GM19438 (cell line): ENCODE results near the gene TACC2.
"Not testable (repeated sequence)": the region's sequence is repeated elsewhere in the genome, so short reads cannot be mapped to it uniquely, and the experiment has no call there.

Experiments
- ATAC-seq: cut with Tn5 transposase; IDR thresholded peaks from one replicate; pipeline ENCODE4 v1.9.1; 2021; ENCODE audit warnings: low read depth; ENCODE audit not compliant: unreplicated experiment

Gene TACC2

GRCh38 chr10:122021379-122021778 is 32.4 kb downstream of the TACC2 start:
- no peak for ATAC-seq

DNA sequence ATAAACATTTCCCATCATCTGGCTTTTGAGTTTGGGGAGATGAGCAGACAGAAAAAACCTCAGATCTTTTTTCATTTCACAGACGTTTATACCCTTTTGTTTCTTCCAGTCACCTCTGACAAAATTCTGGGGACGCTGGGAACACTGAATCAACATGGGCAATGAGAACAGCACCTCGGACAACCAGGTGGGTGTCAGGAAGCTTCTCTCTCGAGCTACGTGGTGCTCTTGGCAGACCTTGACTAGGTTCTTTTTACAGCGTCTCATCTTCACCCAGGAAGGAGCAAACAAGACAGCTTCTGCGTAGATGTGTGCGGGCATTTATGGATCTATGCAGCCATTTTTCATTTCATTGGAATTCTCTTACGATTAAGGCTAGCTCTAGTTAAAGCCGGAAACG is 32.9 kb downstream of the TACC2 start:
- ATAC-seq: no peak

DNA sequence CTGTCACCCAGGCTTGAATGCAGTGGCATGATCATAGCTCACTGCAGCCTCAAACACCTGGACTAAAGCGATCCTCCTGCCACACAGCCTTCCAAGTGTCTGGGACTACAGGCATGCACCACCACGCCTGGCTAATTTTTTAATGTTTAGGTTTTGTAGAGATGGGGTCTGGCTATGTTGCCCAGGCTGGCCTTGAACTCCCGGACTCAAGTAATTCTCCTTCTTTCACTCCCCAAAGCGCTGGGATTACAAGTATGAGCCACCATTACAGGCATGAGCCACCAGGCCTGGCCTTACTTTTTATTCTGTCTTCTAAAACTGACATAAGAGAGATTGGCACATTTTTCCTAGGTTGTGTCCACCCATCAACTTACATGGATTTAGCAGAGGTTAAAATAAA is 33.3 kb downstream of the TACC2 start:
- no peak for ATAC-seq

GRCh38 chr10:122023257-122023656 is 34.3 kb downstream of the TACC2 start:
- not testable (repeated sequence) for ATAC-seq

- ATAC-seq: no peak
These were observed 40.7 kb downstream of the TACC2 start for GRCh38 chr10:122029499-122030199.

GRCh38 chr10:122030200-122030552 is 41.2 kb downstream of the TACC2 start:
- no peak for ATAC-seq

- no peak for ATAC-seq
These were observed 44.4 kb downstream of the TACC2 start for GRCh38 chr10:122033224-122033926.

DNA sequence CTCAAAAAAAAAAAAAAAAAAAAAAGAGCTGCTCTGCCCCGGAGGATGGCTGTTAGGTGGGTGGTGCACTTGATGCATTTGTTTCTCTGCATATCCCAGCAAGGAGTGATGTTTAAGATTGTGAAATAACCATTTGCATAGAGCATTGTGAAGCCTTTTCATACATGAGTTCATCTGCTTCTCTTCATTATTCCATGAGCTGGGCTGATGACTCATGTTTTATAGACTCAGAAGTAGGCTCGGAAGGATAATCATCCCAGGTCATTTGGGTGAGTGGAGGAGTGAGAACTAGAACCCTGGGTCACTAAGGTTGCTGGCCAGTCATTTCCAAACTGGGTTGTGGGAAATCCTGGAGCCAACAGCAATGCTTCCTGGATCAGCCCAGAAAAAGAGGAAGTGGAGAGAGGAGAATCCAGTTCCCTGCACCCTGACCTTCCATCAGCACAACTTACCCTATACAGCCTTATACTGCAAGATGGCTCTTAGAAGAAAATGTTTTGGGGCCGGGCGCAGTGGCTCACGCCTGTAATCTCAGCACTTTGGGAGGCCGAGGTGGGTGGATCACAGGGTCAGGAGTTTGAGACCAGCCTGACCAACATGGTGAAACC is 45.3 kb downstream of the TACC2 start:
- ATAC-seq: no peak

DNA sequence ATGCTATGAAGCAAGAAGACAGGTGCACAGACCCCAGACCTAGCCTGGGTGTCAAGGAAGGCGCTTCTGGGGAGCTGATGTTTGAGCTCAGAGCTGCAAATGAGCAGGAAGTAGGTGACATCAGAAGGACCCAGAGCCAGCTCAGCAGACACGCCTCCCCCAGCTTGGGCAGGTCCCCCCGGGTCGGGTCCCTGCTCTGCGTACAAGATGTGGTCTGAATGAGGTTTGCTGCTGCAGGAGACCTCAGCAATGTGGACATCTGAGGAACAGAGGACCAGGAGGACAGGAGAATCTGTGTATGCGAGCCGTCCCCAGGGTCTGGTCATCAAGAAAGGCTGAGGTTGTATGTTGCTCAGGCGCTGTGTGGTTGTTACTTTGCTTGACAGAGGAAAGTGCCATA is 51.8 kb downstream of the TACC2 start:
- ATAC-seq: no peak

DNA sequence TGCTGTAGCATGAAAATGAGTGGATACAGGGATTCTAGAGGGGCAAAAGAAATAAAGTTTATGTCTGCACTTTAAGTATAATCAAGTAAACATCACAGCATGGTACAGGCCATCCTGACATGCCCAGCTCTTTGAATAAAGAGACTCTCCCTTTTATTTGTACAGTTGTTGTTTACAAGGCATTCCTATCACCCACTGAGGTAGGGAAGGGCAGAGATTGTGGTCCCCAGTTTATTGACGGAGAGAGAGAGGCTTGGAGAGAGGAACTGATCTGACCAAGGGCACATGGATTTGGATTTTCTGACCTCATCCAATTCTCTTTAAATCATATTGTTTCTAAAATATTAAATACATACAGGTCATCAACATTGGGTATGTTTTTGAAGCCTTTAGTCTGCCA is 53.9 kb downstream of the TACC2 start:
- no peak for ATAC-seq

- no peak for ATAC-seq
These were observed 55.2 kb downstream of the TACC2 start for GRCh38 chr10:122044045-122044661.

GRCh38 chr10:122044713-122045112 is 55.8 kb downstream of the TACC2 start:
- no peak for ATAC-seq

GRCh38 chr10:122045212-122045611 is 56.2 kb downstream of the TACC2 start:
- no peak for ATAC-seq

DNA sequence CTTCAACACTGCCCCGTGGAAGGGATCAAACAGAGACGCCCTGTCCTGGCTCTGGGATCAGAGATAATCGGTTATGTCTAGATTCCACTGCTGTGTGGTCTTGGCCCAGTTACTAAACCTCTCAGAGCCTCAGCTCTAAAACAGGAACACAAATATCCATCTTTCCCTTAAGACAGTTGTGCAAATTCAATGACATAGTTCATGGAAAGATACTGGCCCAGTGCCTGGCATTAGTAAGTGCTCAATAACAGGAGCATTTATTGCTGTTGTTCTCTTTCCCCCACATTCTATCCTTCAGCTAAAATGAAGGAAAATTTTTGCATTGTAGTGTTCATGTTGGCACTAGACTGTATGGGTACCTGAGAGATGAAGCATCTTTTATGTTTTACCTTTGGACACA is 58.6 kb downstream of the TACC2 start:
- no peak for ATAC-seq

- no peak for ATAC-seq
These were observed 60.1 kb downstream of the TACC2 start for GRCh38 chr10:122049076-122049475.

DNA sequence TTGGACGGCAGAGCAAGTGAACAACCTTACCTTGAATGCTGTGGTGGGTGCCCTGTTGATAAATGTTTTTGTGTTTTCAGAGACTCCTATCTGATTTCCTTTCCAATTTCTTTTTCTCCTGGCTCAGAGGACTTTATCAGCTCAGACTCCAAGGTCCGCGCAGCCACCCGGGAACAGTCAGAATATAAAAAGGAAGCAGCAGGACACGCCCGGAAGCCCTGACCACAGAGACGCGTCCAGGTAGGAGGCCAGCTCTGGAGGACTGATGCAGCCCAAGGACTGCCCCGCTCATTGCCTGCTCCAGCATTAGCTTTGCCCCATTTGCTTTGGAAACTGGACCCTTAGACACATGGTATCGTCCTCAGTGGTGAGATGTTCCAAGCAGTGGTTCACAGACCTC is 61.3 kb downstream of the TACC2 start:
- ATAC-seq: no peak

- no peak for ATAC-seq
These were observed 61.8 kb downstream of the TACC2 start for GRCh38 chr10:122050811-122051210.

DNA sequence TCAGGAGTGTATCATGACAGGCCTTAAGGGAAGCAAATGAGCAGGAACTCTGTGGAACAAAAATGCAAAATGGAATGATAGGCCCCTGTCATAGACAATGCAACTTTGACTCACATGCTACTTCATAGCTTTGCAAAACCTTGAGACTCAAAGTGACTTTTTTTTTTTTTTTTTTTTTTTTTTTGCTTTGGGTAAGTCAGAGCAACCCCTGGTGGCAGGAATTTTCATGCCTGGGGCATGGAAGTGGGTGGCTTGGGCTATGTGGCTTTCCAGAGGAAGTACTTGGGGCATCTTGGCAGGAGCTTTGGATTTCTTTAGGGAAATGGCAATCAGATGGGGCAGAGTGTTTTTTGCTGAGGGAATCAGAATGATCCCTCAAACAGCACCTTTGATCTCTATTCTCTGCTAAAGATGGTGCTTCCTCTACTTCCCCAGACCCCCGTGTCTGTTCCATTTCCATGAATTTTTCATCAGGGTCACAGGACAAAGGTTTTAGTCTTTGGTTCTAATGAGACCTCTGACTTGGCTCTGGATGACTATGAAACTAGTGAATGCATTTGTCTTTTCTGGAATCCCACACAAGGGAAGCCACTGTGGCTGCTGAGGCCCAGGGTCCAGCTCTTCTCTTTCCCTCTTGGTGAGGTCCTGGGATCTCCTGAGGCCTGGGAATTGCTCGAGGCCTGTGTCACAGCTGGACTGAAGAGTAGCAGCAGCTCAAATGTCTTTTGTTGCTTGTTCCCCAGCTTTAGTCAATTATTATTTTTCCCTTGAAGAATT is 62.8 kb downstream of the TACC2 start:
- no peak for ATAC-seq

DNA sequence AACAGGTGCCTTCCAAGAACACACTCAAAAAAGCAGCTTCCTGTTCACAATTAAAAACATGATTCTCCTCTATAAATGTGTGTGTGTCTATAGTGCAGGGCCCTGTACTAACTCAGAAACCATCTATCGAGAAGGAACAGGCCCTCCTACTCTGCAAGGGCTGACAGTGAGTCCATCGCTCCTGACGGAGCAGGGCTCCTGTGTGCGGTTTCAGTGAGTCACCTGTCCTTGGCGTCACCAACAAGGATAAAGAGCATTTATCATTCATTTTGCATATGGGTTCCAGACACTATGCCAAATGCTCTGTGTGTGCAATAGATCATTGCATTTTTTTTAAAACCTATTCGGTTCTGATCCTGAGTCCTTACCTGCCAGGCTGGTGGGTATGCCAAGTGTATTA is 63.7 kb downstream of the TACC2 start:
- ATAC-seq: no peak

DNA sequence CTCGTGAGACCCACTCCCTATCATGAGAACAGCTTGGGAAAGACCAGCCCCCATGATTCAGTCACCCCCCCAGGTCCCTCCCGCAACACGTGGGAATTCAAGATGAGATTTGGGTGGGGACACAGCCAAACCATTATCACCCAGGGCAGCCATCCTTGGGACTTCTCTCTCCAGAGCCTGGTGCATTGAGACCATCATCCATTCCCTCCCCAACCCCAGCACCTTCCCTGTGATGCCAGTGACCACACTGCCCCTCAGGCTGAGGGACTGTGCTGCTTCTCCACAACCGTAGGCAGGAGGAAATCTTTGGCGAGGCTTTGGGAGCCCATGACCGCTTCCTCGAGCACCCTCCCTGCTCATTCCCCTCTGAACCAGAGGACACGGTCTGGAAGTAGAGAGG is 64.4 kb downstream of the TACC2 start:
- ATAC-seq: no peak
